Measurements from ENCODE around the gene GPR18.
"Not testable (repeated sequence)": the region's sequence is repeated elsewhere in the genome, so short reads cannot be mapped to it uniquely, and the experiment has no call there.

Gene GPR18

DNA sequence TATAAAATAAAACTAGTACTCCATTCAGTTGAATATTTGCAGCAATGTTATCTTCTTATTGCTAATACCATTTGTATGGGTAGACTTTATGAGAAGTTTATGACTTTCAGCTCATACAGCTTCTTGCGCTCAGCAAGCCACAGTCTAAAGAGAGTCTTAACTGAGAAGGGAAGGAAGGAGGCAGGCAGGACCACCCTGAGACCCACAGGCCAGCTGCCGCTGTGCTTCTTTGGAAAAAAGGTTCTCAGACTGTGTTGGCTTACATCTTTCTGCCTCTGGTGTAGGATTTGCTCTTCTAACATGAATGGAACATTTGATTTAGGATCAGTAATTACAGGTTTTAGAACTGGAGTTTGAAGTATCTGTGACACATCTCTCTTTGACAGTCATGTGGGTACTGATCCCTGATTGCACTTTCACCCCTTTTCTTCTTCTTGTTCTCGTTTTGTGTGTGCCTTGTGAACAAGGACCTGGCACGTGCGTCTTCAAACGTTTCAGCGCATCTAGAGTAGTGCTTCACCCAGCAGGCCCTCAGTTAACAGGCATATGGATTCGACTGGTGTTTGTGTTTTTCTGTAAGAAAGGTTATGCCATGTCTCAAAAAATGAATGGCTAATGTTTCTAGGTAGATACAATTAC is 7.1 kb upstream of the GPR18 start:
- DNase-seq, result no peak

- no peak for DNase-seq
Measured at GRCh38 chr13:99264051-99264450, 5.9 kb upstream of the GPR18 start.

- DNase-seq, result no peak
Measured at GRCh38 chr13:99263126-99263785, 5.1 kb upstream of the GPR18 start.

DNA sequence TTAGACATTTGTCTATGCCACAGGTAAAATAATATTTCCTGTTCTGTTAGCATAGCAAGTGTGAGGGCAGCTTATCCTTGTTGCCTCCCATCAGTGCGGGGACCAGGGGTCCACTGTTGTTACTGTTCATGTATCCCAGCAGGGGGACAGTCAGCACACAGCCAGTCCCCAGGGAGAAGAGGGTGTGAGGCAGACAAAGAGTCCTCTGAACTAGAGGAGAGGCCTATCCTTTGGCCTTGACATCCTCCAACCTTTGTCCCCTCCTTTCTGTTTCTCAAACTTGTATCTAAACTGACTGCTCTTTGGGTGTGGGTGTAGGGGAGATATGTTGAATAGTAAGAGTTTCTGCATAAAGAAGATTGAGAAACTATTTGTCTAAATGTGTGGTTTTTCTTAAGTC is 2.9 kb upstream of the GPR18 start:
- DNase-seq, result no peak

GRCh38 chr13:99260216-99260615 is 2.0 kb upstream of the GPR18 start:
- DNase-seq, result no peak

DNA sequence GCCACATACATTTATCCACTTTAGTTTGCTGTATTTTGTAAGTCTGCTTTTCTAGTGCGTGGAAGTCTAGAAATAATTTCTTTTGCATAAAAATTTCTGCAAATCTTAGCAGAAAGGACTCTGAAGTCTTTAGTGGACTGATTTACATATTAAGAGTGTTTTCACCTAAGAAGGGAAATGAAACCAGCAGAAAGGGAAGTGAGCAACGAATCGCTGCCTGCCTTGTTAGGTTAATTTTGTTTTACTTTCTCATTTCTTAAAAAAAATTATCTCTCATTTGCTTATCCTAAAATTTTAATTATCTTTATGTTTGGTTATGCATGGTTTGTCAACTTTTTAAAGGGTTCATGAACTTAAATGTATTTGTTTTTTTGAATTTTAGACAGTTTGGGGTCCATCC is 767 bp upstream of the GPR18 start:
- no peak for DNase-seq

GRCh38 chr13:99257291-99257690 is 888 bp downstream of the GPR18 start:
- no peak for DNase-seq

DNA sequence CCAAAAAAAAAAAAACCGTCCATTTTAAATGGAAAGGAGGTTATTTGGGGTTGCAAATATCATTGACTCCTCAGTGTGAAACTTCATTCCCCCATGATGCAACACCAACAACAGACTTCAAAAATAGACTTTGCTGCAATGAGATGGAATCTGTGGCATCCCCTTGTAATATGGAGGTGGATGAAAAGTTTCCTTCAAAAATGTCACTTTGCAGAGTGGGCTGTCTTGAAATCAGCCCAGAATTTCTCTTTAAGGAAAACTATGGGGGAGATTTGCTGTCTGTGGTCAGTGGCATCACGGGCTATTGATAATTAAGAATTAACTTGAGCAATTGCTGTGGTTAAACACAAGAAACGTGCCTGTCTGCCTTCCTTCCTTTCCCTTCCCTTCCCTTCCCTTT is 1.5 kb downstream of the GPR18 start:
- no peak for DNase-seq

DNA sequence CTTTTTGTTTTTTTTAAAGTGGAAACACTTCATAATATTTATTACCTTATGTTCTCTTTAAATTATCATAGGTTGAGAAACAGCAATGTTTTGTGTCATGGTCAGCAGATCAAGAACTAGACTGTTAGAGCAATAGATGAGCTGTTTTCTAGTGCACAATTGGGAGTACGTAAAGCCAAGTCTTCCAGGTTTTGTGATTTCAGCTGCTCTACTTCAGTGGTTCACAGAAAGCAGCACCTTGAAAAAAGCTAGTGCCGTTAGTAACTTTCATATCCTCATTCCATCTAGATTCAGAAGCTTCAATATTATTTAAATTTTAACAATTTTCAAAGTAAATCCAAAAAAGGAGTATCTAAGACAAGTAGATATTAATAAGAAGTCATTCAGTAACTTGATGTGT is 1.9 kb downstream of the GPR18 start:
- no peak for DNase-seq

DNA sequence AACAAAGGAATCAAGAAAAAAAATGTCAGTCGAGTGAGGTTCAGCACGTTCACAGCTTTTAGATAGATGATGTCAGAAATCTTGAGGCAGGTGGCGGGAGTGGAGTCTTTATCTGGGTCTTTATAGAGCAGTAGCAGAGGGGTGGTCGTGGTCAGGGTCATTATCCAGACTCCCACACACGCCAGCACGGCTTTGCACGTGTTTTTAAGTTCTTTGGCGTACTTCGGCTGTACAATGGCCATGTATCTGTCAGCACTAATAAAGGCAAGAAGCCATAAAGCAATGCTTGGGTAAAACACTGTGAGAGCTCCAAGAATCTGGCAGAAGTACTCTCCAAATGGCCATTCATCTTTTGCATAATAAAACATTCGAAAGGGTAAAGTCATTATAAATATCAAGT is 2.9 kb downstream of the GPR18 start:
- no peak for DNase-seq

- DNase-seq, result no peak
Measured at GRCh38 chr13:99254830-99255229, 3.3 kb downstream of the GPR18 start.

DNA sequence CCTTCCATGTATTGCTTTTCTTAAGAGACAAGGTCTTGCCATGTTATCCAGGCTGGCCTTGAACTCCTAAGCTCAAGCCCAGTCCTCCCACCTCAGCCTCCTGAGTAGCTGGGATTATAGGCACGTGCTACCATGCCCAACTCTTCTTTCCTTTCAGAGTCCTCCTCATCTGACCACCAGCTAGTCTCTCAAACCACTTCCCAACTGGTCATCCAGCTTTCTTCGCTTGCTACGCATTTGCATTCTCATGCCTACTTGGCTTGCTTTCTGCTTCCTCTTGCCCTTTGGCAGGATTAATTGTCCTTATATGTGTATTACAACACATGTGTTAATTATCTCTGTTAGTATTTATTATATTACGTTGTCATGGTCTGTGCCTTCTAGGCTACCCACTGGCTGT is 6.3 kb downstream of the GPR18 start:
- no peak for DNase-seq

DNA sequence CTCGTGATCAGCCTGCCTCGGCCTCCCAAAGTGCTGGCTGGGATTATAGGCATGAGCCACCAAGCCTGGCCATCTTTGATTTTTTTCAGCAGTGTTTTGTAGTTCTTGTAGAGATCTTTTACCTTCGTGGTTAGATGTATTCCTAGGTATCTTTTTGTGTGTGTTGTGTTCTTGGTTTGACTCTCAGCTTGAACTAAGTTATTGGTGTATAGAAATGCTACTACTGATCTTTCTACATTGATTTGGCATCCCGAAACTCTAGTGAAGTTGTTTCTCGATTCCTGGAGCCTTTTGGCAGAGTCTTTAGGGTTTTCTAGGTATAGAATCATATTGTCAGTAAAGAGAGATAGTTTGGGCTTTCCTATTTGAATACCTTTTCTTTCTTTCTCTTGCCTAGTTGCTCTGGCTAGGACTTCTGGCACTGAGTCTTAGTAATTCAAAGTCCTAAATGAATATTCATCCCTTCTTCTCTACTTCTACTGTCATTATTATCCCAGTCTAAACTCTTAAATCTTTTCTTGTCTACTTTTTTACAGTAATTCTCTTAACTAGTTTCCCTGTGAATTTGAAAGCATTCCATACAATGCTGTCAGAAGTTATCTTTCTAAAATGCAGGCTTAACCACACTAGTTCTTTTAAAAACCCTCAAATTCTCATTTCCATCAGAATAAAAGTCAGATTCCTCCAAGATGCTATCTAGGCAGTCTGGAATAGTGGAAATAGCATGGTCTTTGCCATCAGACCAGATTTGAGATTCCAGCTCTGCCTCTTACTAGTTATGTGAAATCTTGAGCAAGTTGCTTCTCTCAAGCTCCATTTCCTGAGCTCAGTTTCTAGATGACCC is 7.0 kb downstream of the GPR18 start:
- no peak for DNase-seq

GRCh38 chr13:99249606-99250005 is 8.6 kb downstream of the GPR18 start:
- not testable (repeated sequence) for DNase-seq

GRCh38 chr13:99249178-99249577 is 9.0 kb downstream of the GPR18 start:
- DNase-seq, result not testable (repeated sequence)

DNA sequence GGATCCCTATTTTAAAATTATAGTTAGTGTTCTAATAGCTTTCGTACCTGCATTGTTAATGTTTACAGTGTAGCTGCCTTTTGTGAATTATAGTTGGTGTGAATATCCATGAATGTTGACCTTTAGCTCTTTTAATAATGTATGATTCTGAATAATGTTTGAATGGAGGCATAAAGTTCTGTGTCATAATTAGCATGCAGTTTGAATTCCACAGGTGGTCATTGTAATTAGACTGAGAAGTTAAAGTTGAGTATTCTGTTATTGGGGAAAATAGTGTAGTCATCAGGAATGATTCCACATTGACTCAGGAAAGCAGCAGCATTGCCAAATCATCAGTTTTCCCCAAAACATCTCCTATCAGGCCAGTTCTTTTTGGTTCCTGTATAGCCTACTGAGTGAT is 12.1 kb downstream of the GPR18 start:
- DNase-seq, result peak; percentile 6

- no peak for DNase-seq
Measured at GRCh38 chr13:99237981-99238662, 20.1 kb downstream of the GPR18 start.

DNA sequence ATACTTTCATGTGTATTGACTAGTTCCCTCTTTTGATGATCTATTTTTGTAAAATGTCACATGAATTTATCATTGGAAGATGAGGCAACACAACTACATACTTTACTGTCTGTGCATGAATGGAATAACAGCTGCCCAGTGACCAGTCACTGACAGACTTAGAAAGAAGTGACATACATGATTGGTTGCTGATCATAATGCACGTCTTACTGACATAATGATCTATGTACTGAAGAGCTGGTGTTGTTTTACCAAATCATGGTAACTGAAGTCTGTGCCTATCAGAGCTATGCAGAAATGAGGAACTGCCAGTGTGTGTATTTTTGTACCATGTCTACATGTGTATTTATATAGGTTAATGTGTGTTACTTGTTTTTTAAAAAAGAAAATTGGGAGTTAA is 26.5 kb downstream of the GPR18 start:
- DNase-seq, result no peak

DNA sequence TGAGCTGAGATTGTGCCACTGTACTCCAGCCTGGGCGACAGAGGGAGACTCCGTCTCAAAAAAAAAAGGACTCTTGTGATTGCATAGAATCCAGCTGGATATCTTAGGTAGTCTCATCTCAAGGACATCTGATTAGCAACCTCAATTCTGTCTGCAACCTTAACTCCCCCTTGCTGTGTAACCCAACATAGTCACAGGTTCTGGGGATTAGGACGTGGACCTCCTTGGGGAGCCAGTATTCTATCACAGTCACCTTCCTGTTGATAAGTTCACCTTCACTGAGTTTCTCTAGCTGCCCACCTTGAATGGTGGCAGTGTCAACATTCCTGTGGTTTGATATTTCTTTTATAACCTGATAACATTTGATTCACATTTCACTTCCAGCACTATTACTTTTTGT is 27.2 kb downstream of the GPR18 start:
- DNase-seq, result no peak

DNA sequence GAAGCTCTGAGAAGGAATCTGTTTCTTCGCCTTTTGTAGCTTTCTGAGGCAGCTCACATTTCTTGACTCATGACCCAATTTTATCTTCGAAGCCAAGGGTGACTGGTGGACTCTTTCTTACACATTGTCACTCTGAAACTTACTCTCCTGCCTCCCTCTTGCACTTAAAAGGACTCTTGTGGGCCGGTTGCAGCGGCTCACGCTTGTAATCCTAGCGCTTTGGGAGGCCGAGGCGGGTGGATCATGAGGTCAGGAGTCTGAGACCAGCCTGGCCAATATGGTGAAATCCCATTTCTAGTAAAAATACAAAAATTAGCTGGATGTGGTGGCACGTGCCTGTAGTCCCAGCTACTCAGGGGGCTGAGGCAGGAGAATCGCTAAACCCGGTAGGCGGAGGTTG is 27.6 kb downstream of the GPR18 start:
- not testable (repeated sequence) for DNase-seq

- peak; percentile 85 for DNase-seq
Measured at GRCh38 chr13:99228737-99229691, 29.2 kb downstream of the GPR18 start.

Measured in HCEC 1CT (cell line).